ENCODE data around the gene CCDC63. TPM values are rescaled to one million over a fixed set of nuclear protein-coding genes. Genes with fewer than 3 reads are reported as not detected.

CCDC63 gene
- total RNA-seq, 4 donors from 2014 or later = not detected

DNA sequence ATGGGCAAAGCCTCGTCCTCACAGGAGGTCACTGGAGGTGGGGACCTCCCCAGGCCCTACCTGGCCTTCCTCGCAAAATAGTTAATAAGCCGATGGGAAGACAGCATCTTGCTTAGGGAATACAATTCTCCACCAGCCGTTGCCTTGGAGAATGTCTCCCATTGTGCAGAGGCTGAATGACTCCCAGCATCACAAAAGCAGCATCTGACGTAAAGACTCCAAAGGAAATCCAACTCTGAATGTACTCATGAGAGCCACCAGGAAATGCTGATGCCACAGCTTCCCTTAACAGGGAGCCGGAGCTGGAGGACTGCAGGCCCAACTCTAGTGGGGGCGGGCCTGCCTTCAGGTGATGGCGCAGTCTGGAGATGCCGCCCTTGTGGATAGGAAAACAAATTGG lies 15.5 kb downstream of the CCDC63 start:
- H3K9me3 ChIP-seq = no peaks in the 10 kb centered on the region
- 79 to 87% methylated on average over 9 of the region's 9 CpGs for WGBS, 2 donors
- TF ChIP-seq POLR2A (IDR thresholded peaks at IDR 0.05) = no peak
- TF ChIP-seq, protein P1, sequence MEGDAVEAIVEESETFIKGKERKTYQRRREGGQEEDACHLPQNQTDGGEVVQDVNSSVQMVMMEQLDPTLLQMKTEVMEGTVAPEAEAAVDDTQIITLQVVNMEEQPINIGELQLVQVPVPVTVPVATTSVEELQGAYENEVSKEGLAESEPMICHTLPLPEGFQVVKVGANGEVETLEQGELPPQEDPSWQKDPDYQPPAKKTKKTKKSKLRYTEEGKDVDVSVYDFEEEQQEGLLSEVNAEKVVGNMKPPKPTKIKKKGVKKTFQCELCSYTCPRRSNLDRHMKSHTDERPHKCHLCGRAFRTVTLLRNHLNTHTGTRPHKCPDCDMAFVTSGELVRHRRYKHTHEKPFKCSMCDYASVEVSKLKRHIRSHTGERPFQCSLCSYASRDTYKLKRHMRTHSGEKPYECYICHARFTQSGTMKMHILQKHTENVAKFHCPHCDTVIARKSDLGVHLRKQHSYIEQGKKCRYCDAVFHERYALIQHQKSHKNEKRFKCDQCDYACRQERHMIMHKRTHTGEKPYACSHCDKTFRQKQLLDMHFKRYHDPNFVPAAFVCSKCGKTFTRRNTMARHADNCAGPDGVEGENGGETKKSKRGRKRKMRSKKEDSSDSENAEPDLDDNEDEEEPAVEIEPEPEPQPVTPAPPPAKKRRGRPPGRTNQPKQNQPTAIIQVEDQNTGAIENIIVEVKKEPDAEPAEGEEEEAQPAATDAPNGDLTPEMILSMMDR (IDR thresholded peaks at IDR 0.05) = no peak
- H3K36me3 ChIP-seq = no peaks in the 10 kb centered on the region
- H3K4me3 ChIP-seq = no peak overlapping the region
- intact Hi-C loops (cut with DNase I) = no loop called here
- no peaks in the 10 kb centered on the region for H3K4me1 ChIP-seq
- no peaks in the 10 kb centered on the region for H3K27me3 ChIP-seq
- DNase-seq = no peak
- no peak overlapping the region for H3K27ac ChIP-seq

DNA sequence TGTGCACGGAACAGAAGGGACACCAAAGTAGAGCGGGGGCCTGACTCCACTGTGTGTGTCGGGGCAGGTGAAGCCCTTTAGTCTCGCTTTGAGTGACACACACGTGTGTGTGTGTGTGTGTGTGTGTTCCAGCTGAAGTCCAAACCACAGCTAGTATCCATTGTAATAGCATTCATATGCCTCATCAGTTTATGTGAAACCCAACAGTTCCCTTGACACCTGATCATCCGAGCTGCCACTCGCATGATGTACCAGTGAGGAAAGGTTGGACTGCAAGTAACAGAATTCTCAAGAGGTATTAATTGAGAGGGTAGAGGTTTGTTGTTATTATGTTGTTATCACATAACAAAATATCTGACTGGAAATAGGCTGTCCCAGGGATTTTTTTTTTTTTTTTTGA lies 16.4 kb downstream of the CCDC63 start:
- Histone ChIP-seq H3K4me1 (no peaks in the 10 kb centered on the region), H3K27me3 (no peaks in the 10 kb centered on the region), H3K36me3 (no peaks in the 10 kb centered on the region), H3K9me3 (no peaks in the 10 kb centered on the region), H3K4me3 (no peak overlapping the region), H3K27ac (no peak overlapping the region)
- no peak for DNase-seq
- TF ChIP-seq, protein P1 (IDR thresholded peaks at IDR 0.05) = no peak
- no peak for TF ChIP-seq POLR2A (IDR thresholded peaks at IDR 0.05)
- intact Hi-C loops (cut with DNase I) = no loop called here
- WGBS, 2 donors = 86 to 91% methylated on average over 7 of the region's 7 CpGs

DNA sequence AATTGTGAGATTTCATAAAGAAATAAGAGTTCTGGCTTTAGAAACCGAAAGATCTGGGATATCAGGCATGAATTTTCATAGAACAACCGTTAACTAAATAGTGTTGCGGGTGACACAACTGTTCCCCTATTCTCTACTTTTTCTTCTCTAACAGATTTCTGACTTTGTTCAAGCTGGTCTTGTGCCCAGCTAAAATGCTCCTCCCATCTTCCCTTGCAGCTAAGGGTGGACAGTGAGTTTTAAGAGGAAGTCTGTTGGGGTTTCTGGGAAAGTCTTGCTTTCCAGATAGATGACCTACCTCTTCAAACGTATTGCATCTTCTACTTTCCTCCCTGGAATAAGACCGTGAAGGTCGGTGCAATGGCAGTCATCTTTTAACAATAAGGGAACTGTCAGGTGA lies 18.7 kb downstream of the CCDC63 start:
- 76 to 83% methylated on average over 6 of the region's 6 CpGs for WGBS, 2 donors
- no peak overlapping the region for H3K27ac ChIP-seq
- H3K27me3 ChIP-seq = no peaks in the 10 kb centered on the region
- TF ChIP-seq, protein P1 (IDR thresholded peaks at IDR 0.05) = no peak
- no peak for TF ChIP-seq POLR2A (IDR thresholded peaks at IDR 0.05)
- no peaks in the 10 kb centered on the region for H3K36me3 ChIP-seq
- DNase-seq = no peak
- no peak overlapping the region for H3K4me3 ChIP-seq
- no peaks in the 10 kb centered on the region for H3K9me3 ChIP-seq
- intact Hi-C loops (cut with DNase I) = no loop called here
- H3K4me1 ChIP-seq = no peaks in the 10 kb centered on the region

DNA sequence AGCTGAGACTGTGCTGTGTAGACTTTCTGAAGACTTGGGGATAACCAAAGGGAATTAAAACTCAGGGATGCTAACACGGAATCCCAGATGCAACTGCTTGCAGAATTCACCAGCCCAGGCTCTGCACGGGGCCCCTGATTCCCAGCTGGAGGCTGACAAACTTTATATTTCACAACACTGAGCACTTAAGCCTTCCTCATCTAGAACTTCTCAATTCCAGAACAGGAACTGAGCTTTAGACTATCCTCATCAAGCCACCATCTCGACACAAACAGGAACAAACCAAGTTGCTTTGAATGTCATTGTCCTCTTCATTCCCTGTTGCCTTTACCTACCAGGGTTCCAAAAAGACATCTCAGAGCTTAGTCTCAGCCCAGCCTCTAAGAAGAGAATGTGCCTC lies 22.2 kb downstream of the CCDC63 start:
- Histone ChIP-seq H3K4me3 (no peak overlapping the region), H3K4me1 (no peaks in the 10 kb centered on the region), H3K9me3 (no peaks in the 10 kb centered on the region), H3K36me3 (no peaks in the 10 kb centered on the region), H3K27me3 (no peaks in the 10 kb centered on the region), H3K27ac (no peak overlapping the region)
- 47 to 50% methylated on average over 3 of the region's 3 CpGs for WGBS, 2 donors
- DNase-seq = no peak
- TF ChIP-seq, protein P1 (IDR thresholded peaks at IDR 0.05) = no peak
- TF ChIP-seq POLR2A (IDR thresholded peaks at IDR 0.05) = no peak
- intact Hi-C loops (cut with DNase I) = no loop called here

DNA sequence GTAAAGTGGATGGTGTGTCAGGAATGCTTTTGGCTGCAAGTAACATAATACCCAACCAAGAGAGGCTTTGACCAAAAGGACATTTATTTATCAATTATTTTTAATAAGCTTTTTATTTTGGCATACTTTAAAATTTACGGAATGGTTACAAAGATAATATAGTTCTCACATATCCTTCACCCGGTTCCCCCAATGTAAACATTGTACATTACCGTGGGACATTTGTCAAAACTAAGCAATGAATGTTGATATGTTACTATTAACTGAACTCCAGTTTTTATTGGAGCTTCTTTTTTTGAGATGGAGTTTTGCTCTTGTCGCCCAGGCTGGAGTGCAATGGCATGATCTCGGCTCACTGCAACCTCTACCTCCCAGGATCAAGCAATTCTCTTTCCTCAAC lies 23.0 kb downstream of the CCDC63 start:
- no peak for TF ChIP-seq POLR2A (IDR thresholded peaks at IDR 0.05)
- TF ChIP-seq, protein P1 (IDR thresholded peaks at IDR 0.05) = no peak
- no peak for DNase-seq
- H3K27ac ChIP-seq = no peak overlapping the region
- H3K4me3 ChIP-seq = no peak overlapping the region
- WGBS, 2 donors = 80 to 87% methylated on average over 5 of the region's 5 CpGs
- intact Hi-C loops (cut with DNase I) = no loop called here
- no peaks in the 10 kb centered on the region for H3K9me3 ChIP-seq
- H3K36me3 ChIP-seq = no peaks in the 10 kb centered on the region
- H3K27me3 ChIP-seq = no peaks in the 10 kb centered on the region
- no peaks in the 10 kb centered on the region for H3K4me1 ChIP-seq
